K562 (cell line): ENCODE results near the gene FRMD4A. TPM values are rescaled to one million over a fixed set of nuclear protein-coding genes. Genes with fewer than 3 reads are reported as not detected.

ENCODE experiments used
- ATAC-seq: fragments of 200-7000 bp; cut with Tn5 transposase; 3 replicates; pipeline ENCODE4 v1.9.1; 2020; ENCODE audit warnings: moderate library complexity
- BruUV-seq: library from RNA; stranded (reverse); fragments of 400-500 nt; replicated peaks from 2 replicates; lab custom pipeline; 2021; lab: Mats Ljungman, UMichigan
- CTCF ChIA-PET: fragments of 300-600 bp; formaldehyde crosslinking; extraction: SDS; loops from one replicate; lab custom pipeline; 2021; ENCODE audit warnings: low intra/inter-chr PET ratio; lab: Yijun Ruan, JAX
- POLR2A ChIA-PET: fragments of 300-600, 350-650 bp; sonication (Branson Sonifier 250); formaldehyde crosslinking; extraction: SDS; loops from one replicate; lab custom pipeline; 2021; ENCODE audit warnings: antibody characterized with exemption, inconsistent platforms; lab: Yijun Ruan, JAX
- DNase-seq, 4 experiments: peaks; one replicate each; pipeline versions ENCODE4 v3.0.0 to v3.0.0-alpha.2; 2011 to 2018; ENCODE audit warnings: low spot score in 3 of 4, mixed read lengths in 3 of 4; ENCODE audit errors: extremely low read depth in 1 of 4
- FAIRE-seq: peaks from 2 replicates; lab custom pipeline; 2011; peaks lifted over from hg19 to GRCh38; lab: Jason Lieb, UNC
- H2AFZ ChIP-seq: 2 replicates; pipeline ENCODE4 v1.6.0; 2011; ENCODE audit warnings: low read depth, low read length, control low read depth, inconsistent platforms
- H3K27ac ChIP-seq: fragments of 200-600 bp; 3 replicates; pipeline ENCODE4 v1.8.0; 2011; ENCODE audit warnings: low read depth, mild to moderate bottlenecking, control low read depth, inconsistent platforms, low read length, moderate library complexity, mixed read lengths; ENCODE audit errors: extremely low read depth
- H3K27me3 ChIP-seq, 2 experiments: fragments of 300-600 bp in 1 of 2; 2 replicates in 1 of 2; 3 replicates in 1 of 2; pipeline versions ENCODE4 v1.6.0 to v1.8.0; 2011; ENCODE audit warnings: inconsistent platforms in 2 of 2, low read length in 2 of 2, mild to moderate bottlenecking in 1 of 2, mixed read lengths in 1 of 2, moderate library complexity in 1 of 2; ENCODE audit not compliant: control insufficient read depth in 2 of 2, insufficient read depth in 2 of 2
- H3K36me3 ChIP-seq: fragments of 300-600 bp; 3 replicates; pipeline ENCODE4 v1.8.0; 2011; ENCODE audit warnings: mild to moderate bottlenecking, low read length, inconsistent platforms; ENCODE audit not compliant: control insufficient read depth, insufficient read depth
- H3K4me1 ChIP-seq, 2 experiments: fragments of 200-600 bp in 1 of 2; replicated peaks in 1 of 2; 2 replicates in 1 of 2; 3 replicates in 1 of 2; pipeline versions ENCODE4 v1.5.1 to v1.8.0; 2011; ENCODE audit warnings: inconsistent platforms in 2 of 2, low read length in 2 of 2, mild to moderate bottlenecking in 1 of 2, mixed read lengths in 1 of 2, moderate library complexity in 1 of 2; ENCODE audit not compliant: control insufficient read depth in 2 of 2, insufficient read depth in 2 of 2
- H3K4me2 ChIP-seq: 2 replicates; pipeline ENCODE4 v1.6.1; 2011; ENCODE audit warnings: low read length, control low read depth, inconsistent platforms, mixed read lengths; ENCODE audit not compliant: insufficient read depth
- H3K4me3 ChIP-seq: fragments of 200-600 bp; sonication (generic), shearing (Covaris generic); 2 replicates; pipeline ENCODE4 v1.5.1; 2016; ENCODE audit warnings: control low read depth, inconsistent platforms
- H3K79me2 ChIP-seq: fragments of 200-600 bp; 3 replicates; pipeline ENCODE4 v1.8.0; 2011; ENCODE audit warnings: low read length, inconsistent platforms; ENCODE audit not compliant: control insufficient read depth, insufficient read depth
- H3K9ac ChIP-seq, 2 experiments: 2 replicates each; pipeline versions ENCODE4 v1.6.0 to v1.6.1; 2011; ENCODE audit warnings: low read depth in 2 of 2, low read length in 2 of 2, control low read depth in 1 of 2, inconsistent platforms in 1 of 2, mild to moderate bottlenecking in 1 of 2, mixed read lengths in 1 of 2; ENCODE audit not compliant: insufficient read depth in 1 of 2
- H3K9me1 ChIP-seq: one replicate; pipeline ENCODE4 v1.6.0; 2011; ENCODE audit warnings: inconsistent platforms, mild to moderate bottlenecking, low read length, moderate library complexity; ENCODE audit not compliant: control insufficient read depth, insufficient read depth
- H3K9me3 ChIP-seq: replicated peaks from 2 replicates; pipeline ENCODE4 v1.5.1; 2011; ENCODE audit warnings: low read depth, low read length, inconsistent platforms; ENCODE audit not compliant: control insufficient read depth, insufficient read depth
- H4K20me1 ChIP-seq: replicated peaks from 2 replicates; pipeline ENCODE4 v1.6.1; 2011; ENCODE audit warnings: low read length, inconsistent platforms, mixed read lengths; ENCODE audit not compliant: control insufficient read depth, insufficient read depth
- BRD4 ChIP-seq: fragments of 200-600 bp; sonication (generic); IDR thresholded peaks from 2 replicates; pipeline ENCODE4 v1.6.1; 2017; ENCODE audit warnings: inconsistent platforms
- CBX3 ChIP-seq, 2 experiments: IDR thresholded peaks; 1 replicate in 1 of 2; 2 replicates in 1 of 2; pipeline ENCODE4 v1.6.1; 2012; ENCODE audit warnings: inconsistent platforms in 2 of 2, low read length in 2 of 2, borderline replicate concordance in 1 of 2, control low read depth in 1 of 2
- CBX5 ChIP-seq: IDR thresholded peaks from 2 replicates; pipeline ENCODE4 v1.6.1; 2014; ENCODE audit warnings: low read depth, borderline replicate concordance
- CXXC5 ChIP-seq: fragments of 250-450 bp; sonication (Bioruptor Pico); IDR thresholded peaks from 2 replicates; pipeline ENCODE4 v1.8.0; 2022; ENCODE audit warnings: inconsistent platforms, mild to moderate bottlenecking, moderate library complexity
- RCOR1 ChIP-seq, 2 experiments: IDR thresholded peaks; 2 replicates each; pipeline ENCODE4 v1.6.1; 2012; ENCODE audit warnings: low read depth in 2 of 2, low read length in 2 of 2, borderline replicate concordance in 1 of 2, improper control_type of control experiment in 1 of 2
- RUNX1 ChIP-seq: sonication (generic); IDR thresholded peaks from 2 replicates; pipeline ENCODE4 v1.6.1; 2016; ENCODE audit warnings: antibody characterized with exemption, low read depth
- SMARCA5 ChIP-seq: fragments of 450-650 bp; IDR thresholded peaks from 2 replicates; pipeline ENCODE4 v1.6.1; 2016
- SMARCC2 ChIP-seq: fragments of 450-650 bp; IDR thresholded peaks from 2 replicates; pipeline ENCODE4 v1.6.1; 2017; ENCODE audit warnings: antibody characterized with exemption, moderate library complexity, mild to moderate bottlenecking, low read depth
- ZNF184 ChIP-seq: sonication (generic); formaldehyde crosslinking; IDR thresholded peaks from 2 replicates; pipeline ENCODE4 v1.5.0; 2020; ENCODE audit warnings: missing genetic modification reagents
- ZNF197 ChIP-seq: fragments of 200-800 bp; sonication (Bioruptor generic); IDR thresholded peaks from 2 replicates; pipeline ENCODE4 v1.6.1; 2016; ENCODE audit warnings: low read depth, missing genetic modification characterization, missing compliant biosample characterization
- ZNF263 ChIP-seq: sonication (generic); formaldehyde crosslinking; IDR thresholded peaks from 2 replicates; pipeline ENCODE4 v1.8.0; 2022; ENCODE audit warnings: mild to moderate bottlenecking, missing genetic modification reagents, borderline replicate concordance
- ZNF316 ChIP-seq: fragments of 450-650 bp; IDR thresholded peaks from 2 replicates; pipeline ENCODE4 v1.6.1; 2016
- ZNF583 ChIP-seq: fragments of 250-450 bp; sonication (Bioruptor Pico); IDR thresholded peaks from 2 replicates; pipeline ENCODE4 v1.4.0; 2020
- ZNF696 ChIP-seq: fragments of 250-450 bp; sonication (Bioruptor Pico); conservative IDR thresholded peaks from 2 replicates; pipeline ENCODE4 v1.4.0; 2020; ENCODE audit warnings: mild to moderate bottlenecking, moderate library complexity
- ZSCAN32 ChIP-seq: fragments of 450-650 bp; formaldehyde crosslinking; IDR thresholded peaks from 2 replicates; pipeline ENCODE4 v1.4.0; 2020; ENCODE audit warnings: mild to moderate bottlenecking, moderate library complexity
- WGBS: fragments of 100-300 bp; shearing (Covaris generic); methylation state at CpG from one replicate; pipeline ENCODE4 v1.1.6; 2016; ENCODE audit warnings: low coverage, mixed read lengths; ENCODE audit not compliant: insufficient coverage; ENCODE audit errors: missing lambda C conversion rate; 5-methylcytosine and 5-hydroxymethylcytosine counted together
- in situ Hi-C: fragments of 300-500 bp; cut with MboI; formaldehyde crosslinking; loops from 4 replicates; pipeline ENCODE4 v1.15.0; 2018; ENCODE audit warnings: inconsistent platforms, mixed read lengths
- intact Hi-C: fragments of 100-400 bp; cut with micrococcal nuclease; formaldehyde crosslinking; loops from 2 replicates; pipeline ENCODE4 v1.14.2; 2022
- polyA plus RNA-seq, 8 experiments: library from polyadenylated mRNA; depleted of rRNA in 4 of 8; stranded (reverse) in 5 of 8; unstranded in 3 of 8; fragments of >200 nt; fragmentation: Nextera tagmentation in 2 of 8; fragmentation: Illumina TruSeq in 1 of 8; extraction: Ambion mirVana in 2 of 8; extraction: Trizol in 1 of 8; gene quantifications; 2 replicates each; pipeline versions ENCODE4 v1.2.1 to v1.2.3, GENCODE V29; 2011 to 2014; ENCODE audit warnings: inconsistent platforms in 1 of 8, missing spikeins in 1 of 8
- total RNA-seq, 7 experiments: library from RNA; depleted of rRNA in 6 of 7; stranded (reverse); fragments of >200 nt in 6 of 7; fragmentation: Illumina TruSeq in 2 of 7; extraction: Trizol in 2 of 7; gene quantifications; 2 replicates each; pipeline versions ENCODE4 v1.2.1 to v1.2.3, GENCODE V29; 2011 to 2021; ENCODE audit warnings: low replicate concordance in 1 of 7
- TF ChIP-seq, protein P1 (sequence below): sonication (generic); formaldehyde crosslinking; IDR thresholded peaks from 2 replicates; pipeline ENCODE4 v1.8.1; 2023; ENCODE audit warnings: mild to moderate bottlenecking, missing genetic modification reagents, moderate library complexity
- TF ChIP-seq, protein P2 (sequence below): sonication (generic); formaldehyde crosslinking; IDR thresholded peaks from 2 replicates; pipeline ENCODE4 v1.8.0; 2022; ENCODE audit warnings: mild to moderate bottlenecking, missing genetic modification reagents
- TF ChIP-seq, protein P3 (sequence below): sonication (generic); formaldehyde crosslinking; IDR thresholded peaks from 2 replicates; pipeline ENCODE4 v1.9.0; 2022; ENCODE audit warnings: mild to moderate bottlenecking, missing genetic modification reagents

The FRMD4A gene
- total and polyA plus RNA-seq, 9 of the 15 experiments (the other 6 are each of a cell fraction or from before 2014, with no cell fraction given) = 0.80 to 5.2 (median 3.0) TPM

DNA sequence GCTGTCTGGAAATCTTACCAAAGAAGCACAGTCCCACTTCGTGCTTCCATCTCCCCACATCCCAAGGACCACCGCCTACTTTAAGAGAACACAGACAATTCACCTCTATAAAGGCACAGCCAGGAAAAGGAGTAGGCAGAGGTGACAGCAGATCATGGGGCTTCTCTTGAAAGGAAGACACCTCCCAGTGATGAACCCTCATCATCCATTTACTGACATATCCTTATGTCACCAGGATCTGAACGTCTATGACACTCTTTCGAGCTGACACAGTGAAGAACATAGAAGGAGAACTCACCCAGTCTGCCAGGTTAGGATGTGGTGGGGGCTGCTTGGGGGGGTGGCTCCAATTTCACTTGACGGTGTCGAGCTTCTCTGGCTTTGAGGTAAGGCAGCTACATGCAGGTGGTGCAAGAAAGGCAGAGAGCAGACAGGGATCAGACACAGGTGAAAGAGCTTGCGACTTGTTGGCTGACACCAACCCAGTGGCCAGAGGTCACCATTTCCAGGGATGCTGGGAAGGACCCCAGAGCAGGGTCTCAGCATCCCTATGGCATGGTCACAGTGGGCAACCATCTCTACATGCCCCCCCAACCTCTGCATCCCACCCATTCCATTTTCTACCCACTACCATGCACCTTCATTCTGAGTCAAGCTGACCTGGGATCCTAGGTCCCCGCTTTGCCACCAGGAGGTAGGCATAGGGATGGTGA, 676.5 kb downstream of the FRMD4A start:
- in situ Hi-C loops (loop anchor here (5.0 kb wide), 1 partner anchor 113 kb away; no protein-coding TSS in a partner anchor), intact Hi-C loops (no loop called here)
- Histone ChIP-seq H3K36me3 (0 out of 3 replicates have a peak, but pooled peaks cover 2% of the 10 kb centered on the region), H3K4me2 (no peak overlapping the region), H3K9me3 (no peaks in the 10 kb centered on the region), H4K20me1 (no peaks in the 10 kb centered on the region), H3K9me1 (peaks cover 4% of the 10 kb centered on the region), H2AFZ (no peak overlapping the region), H3K4me3 (no peak overlapping the region), H3K27ac (no peak overlapping the region), H3K79me2 (no peaks in the 10 kb centered on the region), H3K4me1 (peaks cover 0 to 2% of the 10 kb centered on the region in 2 experiments; a peak in 1 of 5 replicates), H3K9ac (no peak overlapping the region), H3K27me3 (no peaks in the 10 kb centered on the region)
- 55% methylated on average over 8 of the region's 8 CpGs for WGBS
- BruUV-seq = no TSS peak
- ChIA-PET CTCF (no interaction called here), POLR2A (interaction anchor here (0.7 to 1.7 kb wide), 4 partner anchors 11 to 531 kb away, joined by 3 to 7 read pairs (median 4); no protein-coding TSS in a partner anchor)
- ATAC-seq (no peak), DNase-seq (no peak), FAIRE-seq (no peak)
- TF ChIP-seq RUNX1 = no peak
- TF ChIP-seq SMARCC2 = no peak
- TF ChIP-seq ZNF316 = no peak
- TF ChIP-seq ZNF696 (CRISPR knock-in tag) = no peak
- TF ChIP-seq, protein P1, sequence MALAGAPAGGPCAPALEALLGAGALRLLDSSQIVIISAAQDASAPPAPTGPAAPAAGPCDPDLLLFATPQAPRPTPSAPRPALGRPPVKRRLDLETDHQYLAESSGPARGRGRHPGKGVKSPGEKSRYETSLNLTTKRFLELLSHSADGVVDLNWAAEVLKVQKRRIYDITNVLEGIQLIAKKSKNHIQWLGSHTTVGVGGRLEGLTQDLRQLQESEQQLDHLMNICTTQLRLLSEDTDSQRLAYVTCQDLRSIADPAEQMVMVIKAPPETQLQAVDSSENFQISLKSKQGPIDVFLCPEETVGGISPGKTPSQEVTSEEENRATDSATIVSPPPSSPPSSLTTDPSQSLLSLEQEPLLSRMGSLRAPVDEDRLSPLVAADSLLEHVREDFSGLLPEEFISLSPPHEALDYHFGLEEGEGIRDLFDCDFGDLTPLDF = no peak
- TF ChIP-seq, protein P2, sequence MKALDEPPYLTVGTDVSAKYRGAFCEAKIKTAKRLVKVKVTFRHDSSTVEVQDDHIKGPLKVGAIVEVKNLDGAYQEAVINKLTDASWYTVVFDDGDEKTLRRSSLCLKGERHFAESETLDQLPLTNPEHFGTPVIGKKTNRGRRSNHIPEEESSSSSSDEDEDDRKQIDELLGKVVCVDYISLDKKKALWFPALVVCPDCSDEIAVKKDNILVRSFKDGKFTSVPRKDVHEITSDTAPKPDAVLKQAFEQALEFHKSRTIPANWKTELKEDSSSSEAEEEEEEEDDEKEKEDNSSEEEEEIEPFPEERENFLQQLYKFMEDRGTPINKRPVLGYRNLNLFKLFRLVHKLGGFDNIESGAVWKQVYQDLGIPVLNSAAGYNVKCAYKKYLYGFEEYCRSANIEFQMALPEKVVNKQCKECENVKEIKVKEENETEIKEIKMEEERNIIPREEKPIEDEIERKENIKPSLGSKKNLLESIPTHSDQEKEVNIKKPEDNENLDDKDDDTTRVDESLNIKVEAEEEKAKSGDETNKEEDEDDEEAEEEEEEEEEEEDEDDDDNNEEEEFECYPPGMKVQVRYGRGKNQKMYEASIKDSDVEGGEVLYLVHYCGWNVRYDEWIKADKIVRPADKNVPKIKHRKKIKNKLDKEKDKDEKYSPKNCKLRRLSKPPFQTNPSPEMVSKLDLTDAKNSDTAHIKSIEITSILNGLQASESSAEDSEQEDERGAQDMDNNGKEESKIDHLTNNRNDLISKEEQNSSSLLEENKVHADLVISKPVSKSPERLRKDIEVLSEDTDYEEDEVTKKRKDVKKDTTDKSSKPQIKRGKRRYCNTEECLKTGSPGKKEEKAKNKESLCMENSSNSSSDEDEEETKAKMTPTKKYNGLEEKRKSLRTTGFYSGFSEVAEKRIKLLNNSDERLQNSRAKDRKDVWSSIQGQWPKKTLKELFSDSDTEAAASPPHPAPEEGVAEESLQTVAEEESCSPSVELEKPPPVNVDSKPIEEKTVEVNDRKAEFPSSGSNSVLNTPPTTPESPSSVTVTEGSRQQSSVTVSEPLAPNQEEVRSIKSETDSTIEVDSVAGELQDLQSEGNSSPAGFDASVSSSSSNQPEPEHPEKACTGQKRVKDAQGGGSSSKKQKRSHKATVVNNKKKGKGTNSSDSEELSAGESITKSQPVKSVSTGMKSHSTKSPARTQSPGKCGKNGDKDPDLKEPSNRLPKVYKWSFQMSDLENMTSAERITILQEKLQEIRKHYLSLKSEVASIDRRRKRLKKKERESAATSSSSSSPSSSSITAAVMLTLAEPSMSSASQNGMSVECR (CRISPR knock-in tag) = no peak
- no peak for TF ChIP-seq CXXC5 (CRISPR knock-in tag)
- no peak for TF ChIP-seq ZSCAN32 (CRISPR knock-in tag)
- TF ChIP-seq CBX5 = no peak
- TF ChIP-seq ZNF583 (CRISPR knock-in tag) = no peak
- TF ChIP-seq ZNF263 = no peak
- TF ChIP-seq RCOR1 (IDR thresholded peaks at IDR 0.05; ENCODE audit: borderline replicate concordance in 1 of 2, low read depth in 2 of 2, low read length in 2 of 2) = no peak
- TF ChIP-seq SMARCA5 = no peak
- no peak for TF ChIP-seq CBX3 (IDR thresholded peaks at IDR 0.05; ENCODE audit: borderline replicate concordance in 1 of 2, low read length in 2 of 2)
- no peak for TF ChIP-seq ZNF197 (CRISPR knock-in tag)
- no peak for TF ChIP-seq BRD4
- TF ChIP-seq, protein P3, sequence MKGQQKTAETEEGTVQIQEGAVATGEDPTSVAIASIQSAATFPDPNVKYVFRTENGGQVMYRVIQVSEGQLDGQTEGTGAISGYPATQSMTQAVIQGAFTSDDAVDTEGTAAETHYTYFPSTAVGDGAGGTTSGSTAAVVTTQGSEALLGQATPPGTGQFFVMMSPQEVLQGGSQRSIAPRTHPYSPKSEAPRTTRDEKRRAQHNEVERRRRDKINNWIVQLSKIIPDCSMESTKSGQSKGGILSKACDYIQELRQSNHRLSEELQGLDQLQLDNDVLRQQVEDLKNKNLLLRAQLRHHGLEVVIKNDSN (CRISPR knock-in tag) = no peak
- TF ChIP-seq ZNF184 (CRISPR knock-in tag) = no peak
